HG03135 (cell line): ENCODE measurements around the gene ERC1.
A peak's percentile ranks its signal among the peaks of the same experiment; 100 is the strongest.
"Not testable (repeated sequence)": the region's sequence is repeated elsewhere in the genome, so short reads cannot be mapped to it uniquely, and the experiment has no call there.

Experiments used
- ATAC-seq: cut with Tn5 transposase; IDR thresholded peaks from one replicate; pipeline ENCODE4 v1.9.1; 2021; ENCODE audit warnings: mild to moderate bottlenecking, moderate library complexity; ENCODE audit not compliant: unreplicated experiment

Gene ERC1

GRCh38 chr12:981176-981828 is 9.7 kb upstream of the ERC1 start:
- no peak for ATAC-seq

- no peak for ATAC-seq
These were observed 9.1 kb upstream of the ERC1 start for GRCh38 chr12:981961-982360.

- no peak for ATAC-seq
These were observed 2.4 kb upstream of the ERC1 start for GRCh38 chr12:988646-989045.

GRCh38 chr12:989051-989450 is 2.0 kb upstream of the ERC1 start:
- ATAC-seq = no peak

- peak; percentile 4 for ATAC-seq
These were observed 1.0 kb upstream of the ERC1 start for GRCh38 chr12:989751-990660.

GRCh38 chr12:991350-992333 is 619 bp downstream of the ERC1 start:
- ATAC-seq = peak; percentile 42

GRCh38 chr12:992647-993046 is 1.6 kb downstream of the ERC1 start:
- ATAC-seq = no peak

- no peak for ATAC-seq
These were observed 5.9 kb downstream of the ERC1 start for GRCh38 chr12:996881-997280.

GRCh38 chr12:997505-997904 is 6.5 kb downstream of the ERC1 start:
- no peak for ATAC-seq

- no peak for ATAC-seq
These were observed 7.2 kb downstream of the ERC1 start for GRCh38 chr12:998020-998874.

GRCh38 chr12:999736-1000135 is 8.7 kb downstream of the ERC1 start:
- ATAC-seq = not testable (repeated sequence)

GRCh38 chr12:1001507-1001906 is 10.5 kb downstream of the ERC1 start:
- no peak for ATAC-seq

GRCh38 chr12:1003600-1004271 is 12.7 kb downstream of the ERC1 start:
- no peak for ATAC-seq

- ATAC-seq = no peak
These were observed 15.2 kb downstream of the ERC1 start for GRCh38 chr12:1006255-1006654.

GRCh38 chr12:1007276-1007675 is 16.3 kb downstream of the ERC1 start:
- ATAC-seq = no peak

GRCh38 chr12:1007994-1008393 is 17.0 kb downstream of the ERC1 start:
- no peak for ATAC-seq

- ATAC-seq = no peak
These were observed 20.1 kb downstream of the ERC1 start for GRCh38 chr12:1011091-1011490.

- no peak for ATAC-seq
These were observed 22.8 kb downstream of the ERC1 start for GRCh38 chr12:1013618-1014489.

- ATAC-seq = no peak
These were observed 28.3 kb downstream of the ERC1 start for GRCh38 chr12:1019283-1019682.
